ENCODE results near the gene DCUN1D3.
A peak's percentile ranks its signal among the peaks of the same experiment; 100 is the strongest.
"Not testable (repeated sequence)": the region's sequence is repeated elsewhere in the genome, so short reads cannot be mapped to it uniquely, and the experiment has no call there.

Gene DCUN1D3

GRCh38 chr16:20860995-20861394 is 39.2 kb downstream of the DCUN1D3 start:
- not testable (repeated sequence) for DNase-seq

GRCh38 chr16:20860361-20860760 is 39.8 kb downstream of the DCUN1D3 start:
- DNase-seq, result no peak

DNA sequence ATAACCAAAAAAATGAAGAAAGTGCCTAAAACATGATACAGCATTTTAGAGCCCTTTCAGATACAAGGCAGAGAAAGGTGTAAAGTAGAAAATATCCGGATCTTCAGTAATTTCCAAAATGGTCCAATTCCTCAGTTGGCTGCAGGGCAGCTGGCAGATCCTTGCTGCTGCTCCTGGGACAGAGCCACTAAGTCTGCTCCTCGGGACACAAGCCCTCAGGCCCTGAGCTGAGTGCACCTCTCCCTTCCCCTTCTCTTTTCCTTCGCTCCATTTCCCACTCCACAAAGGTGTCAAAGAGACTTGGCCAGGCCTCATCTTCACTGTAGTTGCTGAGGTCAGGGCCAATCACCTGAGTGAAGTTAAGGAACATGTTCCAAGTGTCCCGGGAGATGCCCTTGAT is 40.5 kb downstream of the DCUN1D3 start:
- DNase-seq, result no peak

DNA sequence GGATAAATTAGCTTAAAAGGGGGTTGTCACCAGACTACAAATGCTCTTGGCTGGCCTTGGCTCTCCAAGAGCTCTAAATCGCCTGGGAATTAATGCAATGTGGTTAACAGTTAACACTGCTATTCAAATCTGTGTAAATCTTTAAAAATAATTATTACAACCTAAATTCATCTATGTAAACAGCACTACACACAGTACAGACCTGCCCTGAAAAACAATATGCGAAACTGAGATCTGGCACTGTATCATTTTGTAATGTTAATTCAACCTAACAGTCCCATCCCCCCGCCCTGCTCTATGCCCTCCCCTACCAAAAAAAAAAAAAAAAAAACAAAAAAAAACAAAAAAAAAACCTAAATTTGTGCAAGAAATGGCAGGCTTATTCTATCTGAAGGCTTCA is 40.9 kb downstream of the DCUN1D3 start:
- no peak for DNase-seq

- no peak for DNase-seq
Measured at GRCh38 chr16:20857281-20857680, 42.9 kb downstream of the DCUN1D3 start.

DNA sequence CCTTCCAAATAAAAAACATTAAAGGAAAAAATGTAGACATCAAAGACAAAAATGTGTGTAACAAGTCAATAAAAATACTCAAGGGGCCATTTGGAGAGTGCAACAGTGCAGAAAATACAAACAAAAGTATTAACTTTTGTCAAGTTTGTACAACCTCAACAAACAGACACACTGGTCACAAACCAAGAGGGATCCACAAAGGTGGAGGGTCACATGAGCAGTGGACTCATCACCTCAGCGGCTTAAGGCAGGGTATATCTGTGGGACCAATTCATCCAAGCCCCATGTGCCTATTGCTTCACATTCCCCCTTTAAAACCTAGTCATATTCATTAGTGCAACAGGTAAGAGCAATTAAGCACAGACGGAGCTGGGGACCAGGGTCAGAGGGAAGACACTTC is 45.2 kb downstream of the DCUN1D3 start:
- no peak for DNase-seq

DNA sequence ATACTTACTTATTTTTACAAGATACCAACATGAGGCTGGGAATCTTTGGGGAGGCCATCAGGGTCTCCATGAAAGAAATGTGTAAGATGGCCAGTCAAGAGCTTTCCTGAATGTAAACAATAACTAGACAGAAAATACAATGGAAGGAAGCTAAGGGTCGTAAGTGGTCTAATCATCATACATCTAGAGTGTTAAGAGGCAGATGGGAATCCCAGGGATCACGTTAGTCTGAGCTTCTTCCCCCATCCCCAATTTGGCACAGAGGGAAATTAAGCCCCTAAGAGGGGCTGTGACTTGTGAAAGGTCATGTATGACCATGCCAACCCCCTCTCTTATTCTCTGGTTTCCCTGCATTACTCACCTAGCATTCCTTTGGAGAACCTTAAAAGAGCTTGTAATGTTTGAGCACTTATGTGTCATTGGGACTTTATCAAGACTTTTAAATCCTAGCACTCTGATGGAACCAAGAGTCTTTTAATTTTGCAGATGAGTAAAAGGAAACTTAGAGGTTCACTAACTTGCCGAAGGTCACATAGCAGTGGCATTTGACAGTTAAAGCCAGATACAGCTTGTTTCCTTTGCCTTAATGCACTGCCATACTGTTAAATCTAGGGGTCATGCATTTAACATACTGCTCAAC is 46.1 kb downstream of the DCUN1D3 start:
- DNase-seq, result no peak

GRCh38 chr16:20853143-20853542 is 47.0 kb downstream of the DCUN1D3 start:
- no peak for DNase-seq

GRCh38 chr16:20851601-20852000 is 48.6 kb downstream of the DCUN1D3 start:
- DNase-seq, result no peak

DNA sequence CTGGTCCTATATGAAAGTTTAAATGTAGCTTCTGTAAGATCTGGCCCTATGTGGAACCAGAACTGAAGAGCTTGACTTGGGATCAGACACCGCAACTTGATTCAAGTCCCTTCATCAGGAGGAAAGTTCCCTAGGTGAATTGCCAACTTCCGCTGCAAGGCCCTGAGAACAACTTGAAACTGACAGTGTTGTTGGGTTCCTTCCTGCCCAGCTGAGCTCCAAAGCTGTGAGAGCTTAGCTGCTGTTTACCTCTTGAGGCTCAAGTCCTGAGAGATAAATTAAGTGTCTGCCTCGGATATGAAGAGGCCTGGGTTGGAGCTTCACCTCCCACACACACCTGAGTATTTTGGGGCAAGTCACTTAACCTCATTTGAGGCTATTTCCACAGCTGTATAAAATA is 49.2 kb downstream of the DCUN1D3 start:
- DNase-seq, result no peak

DNA sequence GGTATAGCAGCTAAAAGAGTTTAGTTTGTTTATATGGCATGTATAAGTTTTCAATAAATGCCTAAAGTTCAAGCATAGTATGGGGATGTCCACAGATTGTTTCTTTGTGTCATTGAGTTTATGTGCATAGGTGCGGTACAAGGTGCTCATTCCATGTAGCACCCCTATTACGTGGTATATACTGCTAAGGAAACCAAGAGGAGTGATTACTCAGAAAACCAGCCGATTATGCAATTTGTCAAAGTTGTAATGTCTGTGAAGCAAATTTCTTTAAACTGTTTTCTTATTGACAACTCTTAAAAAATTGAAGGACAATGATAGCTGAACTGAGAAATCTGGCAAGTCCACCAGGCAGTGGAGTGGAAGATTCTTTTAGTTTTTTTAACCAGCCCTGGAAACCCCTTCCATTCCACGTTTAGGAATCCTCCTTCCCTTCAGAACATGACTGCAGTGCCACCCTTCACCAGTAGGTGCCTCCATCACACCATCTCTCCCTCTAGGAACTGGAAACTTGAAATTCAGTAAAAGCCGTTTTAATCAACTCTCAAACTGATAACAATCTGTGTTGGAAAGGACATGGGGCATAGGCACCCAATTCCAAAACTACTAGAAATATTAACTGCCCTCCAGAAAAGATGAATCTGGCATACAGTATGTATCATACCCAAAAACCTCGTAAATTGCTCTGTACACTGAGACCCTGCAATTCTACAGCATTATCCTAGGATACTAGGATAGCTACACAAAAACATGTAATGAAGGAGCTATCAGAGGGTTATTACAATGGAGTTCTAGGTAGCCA is 50.4 kb downstream of the DCUN1D3 start:
- peak; percentile 76 for DNase-seq

DNA sequence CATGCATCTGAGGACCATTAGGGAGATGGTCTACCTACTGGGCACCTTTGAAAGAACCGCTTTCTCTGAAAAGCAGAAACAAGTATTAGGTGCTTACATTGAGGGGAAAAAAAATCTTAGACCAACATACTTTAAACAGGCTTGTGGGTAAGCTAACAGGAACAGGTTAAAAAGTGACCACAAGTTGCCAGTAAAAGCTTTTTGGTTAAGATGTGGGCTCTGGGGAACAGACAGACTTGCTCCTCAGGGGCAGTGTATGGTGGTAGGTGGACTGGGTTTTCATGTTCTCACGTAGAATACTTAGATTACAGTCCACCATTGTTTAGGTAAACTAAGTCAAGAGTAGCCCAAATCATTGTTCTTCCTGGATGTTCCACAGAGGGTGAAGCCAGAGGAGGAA is 52.6 kb downstream of the DCUN1D3 start:
- DNase-seq, result no peak

GRCh38 chr16:20846551-20846950 is 53.6 kb downstream of the DCUN1D3 start:
- no peak for DNase-seq

DNA sequence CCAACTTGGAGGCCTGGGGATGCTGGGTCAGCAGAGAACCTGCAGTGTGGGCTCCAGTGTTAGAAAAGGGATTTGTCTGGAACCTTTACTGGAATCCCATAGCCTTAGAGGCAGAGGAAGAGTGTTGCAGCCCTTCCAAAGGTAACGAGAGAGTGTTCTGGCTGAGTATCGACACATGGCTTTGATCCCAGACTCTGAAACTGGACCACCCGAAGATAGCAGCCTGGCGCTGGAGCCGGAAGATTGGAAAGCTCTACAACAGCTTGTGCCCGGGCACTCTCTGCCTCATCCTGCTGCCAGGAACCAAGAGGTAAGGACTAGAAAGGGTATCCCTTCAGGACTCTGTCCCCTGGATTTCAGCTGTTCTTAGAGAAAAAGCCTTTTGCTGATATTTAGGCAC is 54.1 kb downstream of the DCUN1D3 start:
- DNase-seq, result no peak

- no peak for DNase-seq
Measured at GRCh38 chr16:20844588-20844987, 55.6 kb downstream of the DCUN1D3 start.

GRCh38 chr16:20844054-20844453 is 56.1 kb downstream of the DCUN1D3 start:
- no peak for DNase-seq

DNA sequence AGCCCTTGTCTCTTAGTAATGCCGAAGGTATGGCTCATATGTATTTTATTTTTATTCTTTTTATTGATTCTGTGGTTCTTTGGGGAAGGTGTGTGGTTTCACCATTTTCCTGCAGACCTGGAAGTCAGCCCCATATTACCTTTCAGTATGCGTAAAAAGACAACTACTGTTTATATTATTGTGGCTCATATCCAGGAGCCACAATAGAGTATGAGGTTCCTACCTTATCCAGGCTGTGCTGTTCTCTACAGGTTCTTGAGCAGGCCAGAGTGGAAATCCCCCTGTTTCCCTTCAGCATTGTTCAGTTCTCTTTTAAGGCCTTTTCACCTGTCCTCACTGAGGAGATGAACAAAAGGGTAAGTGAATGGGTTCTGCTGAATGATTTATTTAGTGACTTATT is 60.7 kb downstream of the DCUN1D3 start:
- DNase-seq, result no peak

DNA sequence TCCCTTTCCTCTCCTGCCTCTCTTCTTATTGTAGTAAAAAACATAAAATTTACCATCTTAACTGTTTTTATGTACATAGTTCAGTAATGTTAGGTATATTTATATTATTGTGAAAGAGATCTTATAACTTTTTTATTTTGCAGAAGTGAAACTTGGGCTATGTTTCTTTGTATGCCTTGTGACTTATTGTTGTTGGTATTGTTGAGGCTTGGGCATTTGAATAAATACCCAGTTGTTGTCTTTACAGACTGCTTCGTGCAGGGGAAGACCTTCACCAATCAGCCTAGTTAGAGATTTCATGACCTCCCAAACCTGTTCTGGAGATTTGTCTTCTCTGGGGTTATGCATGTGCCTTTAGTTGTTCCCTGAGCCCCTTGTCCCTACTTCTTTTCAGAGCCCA is 61.9 kb downstream of the DCUN1D3 start:
- DNase-seq, result no peak

DNA sequence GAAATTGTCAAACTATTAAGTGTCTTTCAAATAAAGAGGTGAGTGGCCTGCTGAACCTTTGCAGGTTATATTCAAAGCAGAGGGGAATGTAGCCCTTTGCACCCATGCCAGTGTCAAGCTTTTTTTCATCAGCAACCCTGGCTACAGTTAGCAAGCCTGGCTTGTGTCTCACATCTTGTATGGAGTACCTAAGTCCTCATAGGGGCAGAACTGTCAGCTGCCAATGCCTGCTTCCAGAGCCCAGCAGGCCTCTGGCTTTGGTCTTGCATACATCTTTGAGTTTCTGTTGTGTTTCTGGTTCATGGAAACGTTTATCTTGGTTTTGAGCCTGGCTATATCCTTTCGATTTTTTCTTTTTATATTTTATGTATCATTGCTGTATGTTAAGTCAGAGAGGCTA is 67.1 kb downstream of the DCUN1D3 start:
- DNase-seq, result no peak

DNA sequence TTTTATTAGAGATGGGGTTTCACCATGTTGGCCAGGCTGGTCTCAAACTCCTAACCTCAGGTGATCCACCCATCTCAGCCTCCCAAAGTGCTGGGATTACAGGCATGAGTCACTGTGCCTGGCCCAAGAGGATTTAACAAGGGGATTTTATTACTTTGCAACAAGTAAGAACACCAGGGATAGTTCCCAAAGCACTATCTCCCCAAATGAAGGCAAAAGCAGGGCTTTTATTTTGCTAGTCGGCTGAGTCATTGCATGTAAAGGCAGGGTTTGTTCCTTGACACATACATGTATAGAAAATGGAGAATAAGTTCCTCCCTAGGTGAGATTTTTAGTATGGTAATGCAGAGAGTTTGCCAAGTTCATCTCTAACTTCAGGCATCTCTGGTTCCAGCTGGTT is 69.8 kb downstream of the DCUN1D3 start:
- DNase-seq, result no peak

DNA sequence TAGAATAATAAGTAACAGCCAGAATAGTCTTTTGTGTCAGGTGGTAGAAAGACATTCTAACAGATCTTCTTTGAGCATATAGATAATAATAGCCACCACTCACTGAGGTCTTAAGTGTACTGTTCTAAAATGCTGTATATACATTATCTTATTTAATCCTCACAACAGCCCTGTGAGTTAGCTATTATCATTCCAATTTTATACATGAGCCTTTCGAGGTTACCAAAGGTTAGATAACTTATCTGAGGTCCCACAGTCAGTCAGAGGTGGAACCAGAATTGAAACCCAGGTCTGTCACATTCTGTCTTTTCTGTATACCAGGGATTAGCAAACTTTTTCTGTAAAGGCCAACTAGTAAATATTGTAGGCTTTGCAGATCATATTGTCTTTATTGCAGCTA is 70.6 kb downstream of the DCUN1D3 start:
- no peak for DNase-seq

DNA sequence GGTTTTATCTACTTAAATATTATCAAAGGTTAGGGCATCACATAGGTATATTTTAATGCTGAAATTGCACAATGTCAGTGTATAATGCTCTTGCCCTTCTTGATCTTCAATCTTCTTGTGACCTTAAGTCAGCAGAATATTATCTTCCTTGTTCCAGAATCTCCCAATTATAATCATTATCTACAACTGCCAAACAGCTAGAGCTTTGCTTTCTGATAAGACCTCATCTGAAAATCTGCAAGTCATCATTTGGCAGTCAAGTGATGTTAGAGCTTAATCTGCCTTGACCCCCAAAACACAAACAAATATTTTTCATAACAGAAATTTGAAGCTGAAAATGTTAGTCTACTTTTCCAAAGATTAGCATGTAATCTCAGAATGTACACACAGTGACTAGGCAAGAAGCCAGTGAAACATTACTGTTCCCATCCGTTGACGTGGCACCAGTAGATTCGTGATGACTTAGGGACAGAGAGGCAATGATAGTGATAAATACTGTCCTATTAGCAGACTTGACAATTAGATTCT is 74.1 kb downstream of the DCUN1D3 start:
- no peak for DNase-seq

GRCh38 chr16:20822521-20823325 is 77.4 kb downstream of the DCUN1D3 start:
- no peak for DNase-seq

DNA sequence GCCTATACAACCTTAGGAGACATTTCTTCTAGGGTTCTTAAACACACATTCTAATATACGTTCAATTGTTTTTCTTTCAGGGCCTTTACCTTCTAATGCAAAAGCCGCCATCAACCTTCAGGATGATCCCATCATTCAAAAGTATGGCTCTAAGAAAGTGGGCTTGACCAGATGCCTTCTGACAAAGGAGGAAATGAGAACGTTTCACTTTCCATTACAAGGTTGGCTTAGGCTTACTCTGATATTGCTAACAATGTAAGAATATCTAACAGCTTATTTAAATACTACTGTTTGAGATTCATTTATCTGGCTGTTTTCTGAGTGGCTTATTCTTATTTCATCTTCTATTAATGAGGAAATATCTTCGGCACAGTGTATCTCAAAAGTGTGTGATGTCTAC is 78.5 kb downstream of the DCUN1D3 start:
- DNase-seq, result no peak
